K562 (cell line): ENCODE data around the gene IL24. TPM values are rescaled to one million over a fixed set of nuclear protein-coding genes. Genes with fewer than 3 reads are reported as not detected.
A peak's percentile ranks its signal among the peaks of the same experiment; 100 is the strongest.

ENCODE experiments used
- ATAC-seq: fragments of 200-7000 bp; cut with Tn5 transposase; 3 replicates; pipeline ENCODE4 v1.9.1; 2020; ENCODE audit warnings: moderate library complexity
- BruUV-seq: library from RNA; stranded (reverse); fragments of 400-500 nt; replicated peaks from 2 replicates; lab custom pipeline; 2021; lab: Mats Ljungman, UMichigan
- CTCF ChIA-PET: fragments of 300-600 bp; formaldehyde crosslinking; extraction: SDS; loops from one replicate; lab custom pipeline; 2021; ENCODE audit warnings: low intra/inter-chr PET ratio; lab: Yijun Ruan, JAX
- POLR2A ChIA-PET: fragments of 300-600, 350-650 bp; sonication (Branson Sonifier 250); formaldehyde crosslinking; extraction: SDS; loops from one replicate; lab custom pipeline; 2021; ENCODE audit warnings: antibody characterized with exemption, inconsistent platforms; lab: Yijun Ruan, JAX
- DNase-seq, 4 experiments: peaks; one replicate each; pipeline versions ENCODE4 v3.0.0 to v3.0.0-alpha.2; 2011 to 2018; ENCODE audit warnings: low spot score in 3 of 4, mixed read lengths in 3 of 4; ENCODE audit errors: extremely low read depth in 1 of 4
- FAIRE-seq: peaks from 2 replicates; lab custom pipeline; 2011; peaks lifted over from hg19 to GRCh38; lab: Jason Lieb, UNC
- H2AFZ ChIP-seq: 2 replicates; pipeline ENCODE4 v1.6.0; 2011; ENCODE audit warnings: low read depth, low read length, control low read depth, inconsistent platforms
- H3K27ac ChIP-seq: fragments of 200-600 bp; 3 replicates; pipeline ENCODE4 v1.8.0; 2011; ENCODE audit warnings: low read depth, mild to moderate bottlenecking, control low read depth, inconsistent platforms, low read length, moderate library complexity, mixed read lengths; ENCODE audit errors: extremely low read depth
- H3K27me3 ChIP-seq, 2 experiments: fragments of 300-600 bp in 1 of 2; 2 replicates in 1 of 2; 3 replicates in 1 of 2; pipeline versions ENCODE4 v1.6.0 to v1.8.0; 2011; ENCODE audit warnings: inconsistent platforms in 2 of 2, low read length in 2 of 2, mild to moderate bottlenecking in 1 of 2, mixed read lengths in 1 of 2, moderate library complexity in 1 of 2; ENCODE audit not compliant: control insufficient read depth in 2 of 2, insufficient read depth in 2 of 2
- H3K36me3 ChIP-seq: fragments of 300-600 bp; 3 replicates; pipeline ENCODE4 v1.8.0; 2011; ENCODE audit warnings: mild to moderate bottlenecking, low read length, inconsistent platforms; ENCODE audit not compliant: control insufficient read depth, insufficient read depth
- H3K4me1 ChIP-seq, 2 experiments: fragments of 200-600 bp in 1 of 2; replicated peaks in 1 of 2; 2 replicates in 1 of 2; 3 replicates in 1 of 2; pipeline versions ENCODE4 v1.5.1 to v1.8.0; 2011; ENCODE audit warnings: inconsistent platforms in 2 of 2, low read length in 2 of 2, mild to moderate bottlenecking in 1 of 2, mixed read lengths in 1 of 2, moderate library complexity in 1 of 2; ENCODE audit not compliant: control insufficient read depth in 2 of 2, insufficient read depth in 2 of 2
- H3K4me2 ChIP-seq: 2 replicates; pipeline ENCODE4 v1.6.1; 2011; ENCODE audit warnings: low read length, control low read depth, inconsistent platforms, mixed read lengths; ENCODE audit not compliant: insufficient read depth
- H3K4me3 ChIP-seq: fragments of 200-600 bp; sonication (generic), shearing (Covaris generic); 2 replicates; pipeline ENCODE4 v1.5.1; 2016; ENCODE audit warnings: control low read depth, inconsistent platforms
- H3K79me2 ChIP-seq: fragments of 200-600 bp; 3 replicates; pipeline ENCODE4 v1.8.0; 2011; ENCODE audit warnings: low read length, inconsistent platforms; ENCODE audit not compliant: control insufficient read depth, insufficient read depth
- H3K9ac ChIP-seq, 2 experiments: 2 replicates each; pipeline versions ENCODE4 v1.6.0 to v1.6.1; 2011; ENCODE audit warnings: low read depth in 2 of 2, low read length in 2 of 2, control low read depth in 1 of 2, inconsistent platforms in 1 of 2, mild to moderate bottlenecking in 1 of 2, mixed read lengths in 1 of 2; ENCODE audit not compliant: insufficient read depth in 1 of 2
- H3K9me1 ChIP-seq: one replicate; pipeline ENCODE4 v1.6.0; 2011; ENCODE audit warnings: inconsistent platforms, mild to moderate bottlenecking, low read length, moderate library complexity; ENCODE audit not compliant: control insufficient read depth, insufficient read depth
- H3K9me3 ChIP-seq: replicated peaks from 2 replicates; pipeline ENCODE4 v1.5.1; 2011; ENCODE audit warnings: low read depth, low read length, inconsistent platforms; ENCODE audit not compliant: control insufficient read depth, insufficient read depth
- H4K20me1 ChIP-seq: replicated peaks from 2 replicates; pipeline ENCODE4 v1.6.1; 2011; ENCODE audit warnings: low read length, inconsistent platforms, mixed read lengths; ENCODE audit not compliant: control insufficient read depth, insufficient read depth
- C11orf30 ChIP-seq: fragments of 450-650 bp; IDR thresholded peaks from 2 replicates; pipeline ENCODE4 v1.6.1; 2016; ENCODE audit warnings: low read depth, mild to moderate bottlenecking
- CBX5 ChIP-seq: IDR thresholded peaks from 2 replicates; pipeline ENCODE4 v1.6.1; 2014; ENCODE audit warnings: low read depth, borderline replicate concordance
- L3MBTL2 ChIP-seq: fragments of 450-650 bp; IDR thresholded peaks from 2 replicates; pipeline ENCODE4 v1.6.1; 2016; ENCODE audit warnings: mild to moderate bottlenecking, moderate library complexity
- MAFG ChIP-seq: fragments of 450-650 bp; conservative IDR thresholded peaks from 2 replicates; pipeline ENCODE4 v1.6.1; 2016; ENCODE audit warnings: missing genetic modification characterization, missing compliant biosample characterization
- SMARCE1 ChIP-seq: fragments of 450-650 bp; IDR thresholded peaks from 2 replicates; pipeline ENCODE4 v1.7.1; 2016; ENCODE audit warnings: mild to moderate bottlenecking
- TEAD4 ChIP-seq, 2 experiments: sonication (generic) in 1 of 2; formaldehyde crosslinking in 1 of 2; IDR thresholded peaks; 2 replicates each; pipeline versions ENCODE4 v1.6.1 to v1.8.0; 2012 to 2022; ENCODE audit warnings: borderline replicate concordance in 1 of 2, inconsistent platforms in 1 of 2, low read length in 1 of 2, mild to moderate bottlenecking in 1 of 2, missing genetic modification reagents in 1 of 2
- ZNF143 ChIP-seq: sonication (generic); formaldehyde crosslinking; IDR thresholded peaks from 2 replicates; pipeline ENCODE4 v1.9.0; 2022; ENCODE audit warnings: mild to moderate bottlenecking, missing genetic modification reagents
- ZNF316 ChIP-seq: fragments of 450-650 bp; IDR thresholded peaks from 2 replicates; pipeline ENCODE4 v1.6.1; 2016
- WGBS: fragments of 100-300 bp; shearing (Covaris generic); methylation state at CpG from one replicate; pipeline ENCODE4 v1.1.6; 2016; ENCODE audit warnings: low coverage, mixed read lengths; ENCODE audit not compliant: insufficient coverage; ENCODE audit errors: missing lambda C conversion rate; 5-methylcytosine and 5-hydroxymethylcytosine counted together
- in situ Hi-C: fragments of 300-500 bp; cut with MboI; formaldehyde crosslinking; loops from 4 replicates; pipeline ENCODE4 v1.15.0; 2018; ENCODE audit warnings: inconsistent platforms, mixed read lengths
- intact Hi-C: fragments of 100-400 bp; cut with micrococcal nuclease; formaldehyde crosslinking; loops from 2 replicates; pipeline ENCODE4 v1.14.2; 2022
- polyA plus RNA-seq, 8 experiments: library from polyadenylated mRNA; depleted of rRNA in 4 of 8; stranded (reverse) in 5 of 8; unstranded in 3 of 8; fragments of >200 nt; fragmentation: Nextera tagmentation in 2 of 8; fragmentation: Illumina TruSeq in 1 of 8; extraction: Ambion mirVana in 2 of 8; extraction: Trizol in 1 of 8; gene quantifications; 2 replicates each; pipeline versions ENCODE4 v1.2.1 to v1.2.3, GENCODE V29; 2011 to 2014; ENCODE audit warnings: inconsistent platforms in 1 of 8, missing spikeins in 1 of 8
- total RNA-seq, 7 experiments: library from RNA; depleted of rRNA in 6 of 7; stranded (reverse); fragments of >200 nt in 6 of 7; fragmentation: Illumina TruSeq in 2 of 7; extraction: Trizol in 2 of 7; gene quantifications; 2 replicates each; pipeline versions ENCODE4 v1.2.1 to v1.2.3, GENCODE V29; 2011 to 2021; ENCODE audit warnings: low replicate concordance in 1 of 7

Gene IL24
- total and polyA plus RNA-seq, 9 of the 15 experiments (the other 6 are each of a cell fraction or from before 2014, with no cell fraction given): 0.04 to 0.19 TPM; not detected in 7

GRCh38 chr1:206859082-206859521 lies 38.1 kb upstream of the IL24 start (continued):
- 0 out of 2 replicates have a peak, but pooled peaks have one; percentile 29 for TF ChIP-seq L3MBTL2
- TF ChIP-seq CBX5: no peak
- TF ChIP-seq ZNF143 (CRISPR knock-in tag): no peak
- TF ChIP-seq TEAD4 (IDR thresholded peaks at IDR 0.05; ENCODE audit: low read length): no peak
- TF ChIP-seq TEAD4 (CRISPR knock-in tag; IDR thresholded peaks at IDR 0.05; ENCODE audit: borderline replicate concordance): no peak

GRCh38 chr1:206860165-206860564 lies 37.1 kb upstream of the IL24 start:
- intact Hi-C loops: no loop called here
- FAIRE-seq (no peak), DNase-seq (no peak)
- Histone ChIP-seq H3K79me2 (no peaks in the 10 kb centered on the region), H3K36me3 (no peaks in the 10 kb centered on the region), H3K4me3 (no peak overlapping the region), H3K27me3 (peaks cover 12 to 30% of the 10 kb centered on the region in 2 experiments), H3K9me1 (no peaks in the 10 kb centered on the region), H4K20me1 (no peaks in the 10 kb centered on the region), H3K9me3 (no peaks in the 10 kb centered on the region)
- POLR2A ChIA-PET: interaction anchor here (1.4 to 1.8 kb wide), 2 partner anchors 12 to 13 kb away, joined by 4 to 7 read pairs; no protein-coding TSS in a partner anchor
- no TSS peak for BruUV-seq
- TF ChIP-seq MAFG (tag): 0 out of 2 replicates have a peak, but pooled peaks have one; percentile 19
- peak; percentile 56 for TF ChIP-seq ZNF316
- no peak for TF ChIP-seq SMARCE1
- TF ChIP-seq C11orf30: peak; percentile 45; the same call in 1 of the 2 replicates
- TF ChIP-seq, all 486 proteins: peak for 3
- no peak overlapping the region for H3K9ac ChIP-seq
- no peak overlapping the region for H3K27ac ChIP-seq
- no peak overlapping the region for H3K4me2 ChIP-seq
- WGBS: 0% methylated on average over 4 of the region's 4 CpGs
- peaks cover 0 to 1% of the 10 kb centered on the region in 2 experiments; a peak in 1 of 5 replicates for H3K4me1 ChIP-seq
- no peak overlapping the region for H2AFZ ChIP-seq
- in situ Hi-C loops: no loop called here
- no peak for ATAC-seq
- CTCF ChIA-PET: no interaction called here
